Measurements from ENCODE around the gene KRTAP10-4. TPM values are rescaled to one million over a fixed set of nuclear protein-coding genes. Genes with fewer than 3 reads are reported as not detected.

KRTAP10-4 gene
- total and polyA plus RNA-seq, 10 of the 15 experiments (the other 5 are each of a cell fraction or from before 2014, with no cell fraction given) = not detected

DNA sequence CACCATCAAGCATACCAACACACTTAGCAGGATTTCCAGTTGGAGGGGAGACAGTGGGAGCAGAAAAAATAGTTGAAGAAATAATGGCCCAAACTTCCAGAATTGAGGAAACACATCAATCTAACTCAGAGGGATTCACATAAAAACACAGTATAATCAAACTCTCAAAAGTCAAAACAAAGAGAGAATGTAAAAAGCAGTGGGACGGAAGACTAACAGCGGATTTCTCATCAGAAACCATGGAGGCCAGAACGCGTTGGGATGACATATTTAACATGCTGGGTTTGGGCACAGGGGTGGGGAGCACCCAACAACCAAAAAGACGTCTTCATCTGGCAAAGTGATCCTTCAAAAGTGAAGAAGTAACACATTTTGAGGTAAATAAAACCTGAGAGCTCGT is 46.4 kb downstream of the KRTAP10-4 start:
- POLR2A ChIA-PET = no interaction called here
- ATAC-seq (no peak), DNase-seq (ENCODE audit: low read depth, low spot score) (no peak), FAIRE-seq (no peak)
- WGBS (ENCODE audit: insufficient coverage, insufficient replicate concordance, low lambda C conversion rate, missing lambda C conversion rate) = 48% methylated on average over 6 of the region's 6 CpGs
- H3K4me2 ChIP-seq (ENCODE audit: control insufficient read depth, insufficient read depth) = no peak overlapping the region
- in situ Hi-C loops (cut with MboI) = no loop called here
- H2AFZ ChIP-seq (ENCODE audit: control insufficient read depth, low read depth, low read length) = no peak overlapping the region
- CTCF ChIA-PET = no interaction called here
- peaks cover 1% of the 10 kb centered on the region; the same call in 1 of the 3 replicates for H3K9me3 ChIP-seq (replicated peaks; ENCODE audit: control insufficient read depth, insufficient read depth, low read length)
- SMC1A ChIA-PET (ENCODE audit: uncharacterized antibody, unreplicated experiment) = no interaction called here
- no peaks in the 10 kb centered on the region for H3K27me3 ChIP-seq (replicated peaks in 1 of 2; ENCODE audit: control insufficient read depth in 2 of 2, insufficient read depth in 2 of 2, low read length in 1 of 2)
- H3K79me2 ChIP-seq (ENCODE audit: control insufficient read depth, insufficient read depth, low read length) = no peaks in the 10 kb centered on the region
- no peaks in the 10 kb centered on the region for H3K4me1 ChIP-seq (ENCODE audit: control insufficient read depth, insufficient read depth, low read length)
- RAD21 ChIA-PET (ENCODE audit: unreplicated experiment) = interaction anchor here (1.3 kb wide), 1 partner anchor 123 kb away, joined by 3 read pairs; no protein-coding TSS in a partner anchor
- BruUV-seq (replicated peaks) = no TSS peak
- no peaks in the 10 kb centered on the region for H3K36me3 ChIP-seq (ENCODE audit: control insufficient read depth in 2 of 2, insufficient read depth in 2 of 2, low read length in 1 of 2)
- H4K20me1 ChIP-seq (ENCODE audit: control insufficient read depth, insufficient read depth) = no peaks in the 10 kb centered on the region
- H3K4me3 ChIP-seq = no peak overlapping the region
- no peak overlapping the region for H3K27ac ChIP-seq (ENCODE audit: control insufficient read depth, insufficient read depth)
- H3K9ac ChIP-seq (ENCODE audit: control insufficient read depth, insufficient read depth, low read length) = no peak overlapping the region
- intact Hi-C loops (cut with micrococcal nuclease; ENCODE audit: unreplicated experiment) = no loop called here
- TF ChIP-seq BACH1 (IDR thresholded peaks at IDR 0.05; ENCODE audit: borderline replicate concordance) (no peak), BHLHE40 (IDR thresholded peaks at IDR 0.05; ENCODE audit: borderline replicate concordance in 1 of 2, low read depth in 2 of 2, low read length in 1 of 2) (no peak), RUNX3 (IDR thresholded peaks at IDR 0.05; ENCODE audit: low read length) (no peak), ZNF384 (IDR thresholded peaks at IDR 0.05; ENCODE audit: borderline replicate concordance, low read depth, low read length) (no peak), PAX8 (IDR thresholded peaks at IDR 0.05) (no peak), IKZF1 (conservative IDR thresholded peaks at IDR 0.05) (no peak), CREM (IDR thresholded peaks at IDR 0.05; ENCODE audit: low read depth) (no peak), BMI1 (IDR thresholded peaks at IDR 0.05; ENCODE audit: borderline replicate concordance) (no peak), ZZZ3 (IDR thresholded peaks at IDR 0.05; ENCODE audit: control insufficient read depth, insufficient read length, low read depth) (no peak), GATAD2B (conservative IDR thresholded peaks at IDR 0.05; ENCODE audit: low read depth) (no peak), SP1 (IDR thresholded peaks at IDR 0.05; ENCODE audit: low read depth, low read length) (no peak)
- TF ChIP-seq, protein P1, sequence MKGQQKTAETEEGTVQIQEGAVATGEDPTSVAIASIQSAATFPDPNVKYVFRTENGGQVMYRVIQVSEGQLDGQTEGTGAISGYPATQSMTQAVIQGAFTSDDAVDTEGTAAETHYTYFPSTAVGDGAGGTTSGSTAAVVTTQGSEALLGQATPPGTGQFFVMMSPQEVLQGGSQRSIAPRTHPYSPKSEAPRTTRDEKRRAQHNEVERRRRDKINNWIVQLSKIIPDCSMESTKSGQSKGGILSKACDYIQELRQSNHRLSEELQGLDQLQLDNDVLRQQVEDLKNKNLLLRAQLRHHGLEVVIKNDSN (IDR thresholded peaks at IDR 0.05; ENCODE audit: borderline replicate concordance, extremely low read length, insufficient read depth, low read depth, low read length) = no peak
- TF ChIP-seq, protein P2, sequence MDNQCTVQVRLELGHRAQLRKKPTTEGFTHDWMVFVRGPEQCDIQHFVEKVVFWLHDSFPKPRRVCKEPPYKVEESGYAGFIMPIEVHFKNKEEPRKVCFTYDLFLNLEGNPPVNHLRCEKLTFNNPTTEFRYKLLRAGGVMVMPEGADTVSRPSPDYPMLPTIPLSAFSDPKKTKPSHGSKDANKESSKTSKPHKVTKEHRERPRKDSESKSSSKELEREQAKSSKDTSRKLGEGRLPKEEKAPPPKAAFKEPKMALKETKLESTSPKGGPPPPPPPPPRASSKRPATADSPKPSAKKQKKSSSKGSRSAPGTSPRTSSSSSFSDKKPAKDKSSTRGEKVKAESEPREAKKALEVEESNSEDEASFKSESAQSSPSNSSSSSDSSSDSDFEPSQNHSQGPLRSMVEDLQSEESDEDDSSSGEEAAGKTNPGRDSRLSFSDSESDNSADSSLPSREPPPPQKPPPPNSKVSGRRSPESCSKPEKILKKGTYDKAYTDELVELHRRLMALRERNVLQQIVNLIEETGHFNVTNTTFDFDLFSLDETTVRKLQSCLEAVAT (IDR thresholded peaks at IDR 0.05) = no peak
- TF ChIP-seq, protein P3, sequence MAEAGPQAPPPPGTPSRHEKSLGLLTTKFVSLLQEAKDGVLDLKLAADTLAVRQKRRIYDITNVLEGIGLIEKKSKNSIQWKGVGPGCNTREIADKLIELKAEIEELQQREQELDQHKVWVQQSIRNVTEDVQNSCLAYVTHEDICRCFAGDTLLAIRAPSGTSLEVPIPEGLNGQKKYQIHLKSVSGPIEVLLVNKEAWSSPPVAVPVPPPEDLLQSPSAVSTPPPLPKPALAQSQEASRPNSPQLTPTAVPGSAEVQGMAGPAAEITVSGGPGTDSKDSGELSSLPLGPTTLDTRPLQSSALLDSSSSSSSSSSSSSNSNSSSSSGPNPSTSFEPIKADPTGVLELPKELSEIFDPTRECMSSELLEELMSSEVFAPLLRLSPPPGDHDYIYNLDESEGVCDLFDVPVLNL (IDR thresholded peaks at IDR 0.05; ENCODE audit: low read depth, low read length) = no peak
- TF ChIP-seq, protein P4, sequence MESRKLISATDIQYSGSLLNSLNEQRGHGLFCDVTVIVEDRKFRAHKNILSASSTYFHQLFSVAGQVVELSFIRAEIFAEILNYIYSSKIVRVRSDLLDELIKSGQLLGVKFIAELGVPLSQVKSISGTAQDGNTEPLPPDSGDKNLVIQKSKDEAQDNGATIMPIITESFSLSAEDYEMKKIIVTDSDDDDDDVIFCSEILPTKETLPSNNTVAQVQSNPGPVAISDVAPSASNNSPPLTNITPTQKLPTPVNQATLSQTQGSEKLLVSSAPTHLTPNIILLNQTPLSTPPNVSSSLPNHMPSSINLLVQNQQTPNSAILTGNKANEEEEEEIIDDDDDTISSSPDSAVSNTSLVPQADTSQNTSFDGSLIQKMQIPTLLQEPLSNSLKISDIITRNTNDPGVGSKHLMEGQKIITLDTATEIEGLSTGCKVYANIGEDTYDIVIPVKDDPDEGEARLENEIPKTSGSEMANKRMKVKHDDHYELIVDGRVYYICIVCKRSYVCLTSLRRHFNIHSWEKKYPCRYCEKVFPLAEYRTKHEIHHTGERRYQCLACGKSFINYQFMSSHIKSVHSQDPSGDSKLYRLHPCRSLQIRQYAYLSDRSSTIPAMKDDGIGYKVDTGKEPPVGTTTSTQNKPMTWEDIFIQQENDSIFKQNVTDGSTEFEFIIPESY (IDR thresholded peaks at IDR 0.05) = no peak
- TF ChIP-seq, protein P5, sequence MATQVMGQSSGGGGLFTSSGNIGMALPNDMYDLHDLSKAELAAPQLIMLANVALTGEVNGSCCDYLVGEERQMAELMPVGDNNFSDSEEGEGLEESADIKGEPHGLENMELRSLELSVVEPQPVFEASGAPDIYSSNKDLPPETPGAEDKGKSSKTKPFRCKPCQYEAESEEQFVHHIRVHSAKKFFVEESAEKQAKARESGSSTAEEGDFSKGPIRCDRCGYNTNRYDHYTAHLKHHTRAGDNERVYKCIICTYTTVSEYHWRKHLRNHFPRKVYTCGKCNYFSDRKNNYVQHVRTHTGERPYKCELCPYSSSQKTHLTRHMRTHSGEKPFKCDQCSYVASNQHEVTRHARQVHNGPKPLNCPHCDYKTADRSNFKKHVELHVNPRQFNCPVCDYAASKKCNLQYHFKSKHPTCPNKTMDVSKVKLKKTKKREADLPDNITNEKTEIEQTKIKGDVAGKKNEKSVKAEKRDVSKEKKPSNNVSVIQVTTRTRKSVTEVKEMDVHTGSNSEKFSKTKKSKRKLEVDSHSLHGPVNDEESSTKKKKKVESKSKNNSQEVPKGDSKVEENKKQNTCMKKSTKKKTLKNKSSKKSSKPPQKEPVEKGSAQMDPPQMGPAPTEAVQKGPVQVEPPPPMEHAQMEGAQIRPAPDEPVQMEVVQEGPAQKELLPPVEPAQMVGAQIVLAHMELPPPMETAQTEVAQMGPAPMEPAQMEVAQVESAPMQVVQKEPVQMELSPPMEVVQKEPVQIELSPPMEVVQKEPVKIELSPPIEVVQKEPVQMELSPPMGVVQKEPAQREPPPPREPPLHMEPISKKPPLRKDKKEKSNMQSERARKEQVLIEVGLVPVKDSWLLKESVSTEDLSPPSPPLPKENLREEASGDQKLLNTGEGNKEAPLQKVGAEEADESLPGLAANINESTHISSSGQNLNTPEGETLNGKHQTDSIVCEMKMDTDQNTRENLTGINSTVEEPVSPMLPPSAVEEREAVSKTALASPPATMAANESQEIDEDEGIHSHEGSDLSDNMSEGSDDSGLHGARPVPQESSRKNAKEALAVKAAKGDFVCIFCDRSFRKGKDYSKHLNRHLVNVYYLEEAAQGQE (IDR thresholded peaks at IDR 0.05; ENCODE audit: low read depth, low read length) = no peak

Measured in GM12878 (cell line).